ENCODE results near the gene ADAD1.

DNA sequence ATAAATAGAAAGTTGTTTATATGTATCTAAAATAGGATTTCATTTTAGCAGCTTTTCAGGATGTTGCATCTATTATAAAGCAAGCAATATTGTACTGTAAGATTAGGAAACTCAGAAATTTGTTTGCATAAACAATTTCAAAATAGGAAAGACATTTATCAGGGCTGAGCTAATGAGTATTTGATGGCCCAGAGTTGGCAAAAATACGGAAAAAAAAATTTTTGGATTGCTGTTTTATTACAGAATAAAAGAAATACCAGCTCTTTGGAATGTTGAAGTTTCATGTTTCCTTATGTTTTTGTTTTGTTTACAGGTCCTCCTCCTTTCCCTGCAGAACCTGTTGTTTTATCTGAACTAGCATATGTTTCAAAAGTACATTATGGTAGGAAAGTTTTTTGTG is 14.5 kb downstream of the ADAD1 start:
- TF ChIP-seq ELF4 (IDR thresholded peaks at IDR 0.05) (no peak), FOXM1 (IDR thresholded peaks at IDR 0.05; ENCODE audit: borderline replicate concordance) (no peak), TARDBP (IDR thresholded peaks at IDR 0.05) (no peak), SP1 (IDR thresholded peaks at IDR 0.05) (no peak), BHLHE40 (IDR thresholded peaks at IDR 0.05; ENCODE audit: borderline replicate concordance) (no peak), HDGF (IDR thresholded peaks at IDR 0.05; ENCODE audit: borderline replicate concordance) (no peak), LEF1 (IDR thresholded peaks at IDR 0.05; ENCODE audit: borderline replicate concordance) (no peak)
